GM19035 (cell line): ENCODE results near the gene VCL.
"Not testable (repeated sequence)": the region's sequence is repeated elsewhere in the genome, so short reads cannot be mapped to it uniquely, and the experiment has no call there.

Experiments used
- ATAC-seq: cut with Tn5 transposase; IDR thresholded peaks from one replicate; pipeline ENCODE4 v1.9.1; 2021; ENCODE audit not compliant: unreplicated experiment

The VCL gene

DNA sequence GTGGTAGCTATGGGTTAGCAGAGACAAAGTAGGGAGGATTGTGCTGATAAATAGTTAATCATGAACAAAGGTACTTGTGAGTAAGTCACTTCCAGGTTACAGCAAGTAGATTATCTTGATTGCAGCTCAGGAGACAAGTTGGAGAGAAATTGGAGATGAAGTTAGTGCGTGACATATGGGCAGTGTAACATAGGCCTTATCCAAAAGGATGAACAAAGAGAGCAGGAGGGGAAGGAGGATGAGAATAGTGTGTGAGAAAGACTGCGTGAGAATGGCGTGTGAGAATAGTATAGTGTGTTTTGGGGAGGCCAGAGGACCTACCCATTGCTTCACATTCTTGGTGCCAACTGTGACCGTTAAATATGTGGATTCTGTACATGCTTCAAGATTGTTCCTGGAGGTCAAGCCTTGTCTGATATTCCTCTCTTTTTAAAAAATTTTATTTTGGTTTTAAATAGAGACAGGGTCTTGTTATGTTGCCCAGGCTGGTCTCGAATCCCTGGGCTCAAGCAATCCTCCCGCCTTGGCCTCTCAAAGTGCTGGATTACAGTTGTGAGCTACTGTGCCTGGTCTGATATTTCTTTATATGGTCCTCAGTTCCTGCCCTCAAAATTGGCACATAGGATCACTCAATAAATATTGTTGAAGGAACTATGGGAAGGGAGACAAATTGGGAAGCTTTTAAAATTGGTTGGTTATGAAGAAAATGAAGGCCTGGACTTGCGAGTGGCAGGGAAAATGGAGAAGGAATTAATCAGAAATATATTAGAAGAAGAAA is 3.2 kb downstream of the VCL start:
- no peak for ATAC-seq

DNA sequence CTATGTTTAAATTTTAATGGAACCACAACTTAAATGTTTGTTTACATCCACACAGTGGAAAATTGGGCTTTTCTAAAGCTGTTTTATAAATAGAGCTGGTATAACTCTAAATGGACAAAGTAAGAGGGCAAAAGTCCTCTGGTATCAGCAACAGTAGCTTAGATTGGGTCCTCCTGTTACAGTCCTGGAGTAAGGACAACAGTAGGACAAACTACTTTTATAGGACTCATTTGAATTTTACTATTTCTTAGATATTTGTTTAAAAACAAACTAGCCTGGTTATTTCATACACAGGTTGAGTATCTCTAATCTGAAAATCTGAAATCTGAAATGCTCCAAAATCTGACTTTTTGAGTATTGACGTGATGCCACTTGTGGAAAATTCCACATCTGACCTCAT is 8.4 kb downstream of the VCL start:
- ATAC-seq: no peak

- ATAC-seq: no peak
These were observed 10.4 kb downstream of the VCL start for GRCh38 chr10:74008212-74008731.

DNA sequence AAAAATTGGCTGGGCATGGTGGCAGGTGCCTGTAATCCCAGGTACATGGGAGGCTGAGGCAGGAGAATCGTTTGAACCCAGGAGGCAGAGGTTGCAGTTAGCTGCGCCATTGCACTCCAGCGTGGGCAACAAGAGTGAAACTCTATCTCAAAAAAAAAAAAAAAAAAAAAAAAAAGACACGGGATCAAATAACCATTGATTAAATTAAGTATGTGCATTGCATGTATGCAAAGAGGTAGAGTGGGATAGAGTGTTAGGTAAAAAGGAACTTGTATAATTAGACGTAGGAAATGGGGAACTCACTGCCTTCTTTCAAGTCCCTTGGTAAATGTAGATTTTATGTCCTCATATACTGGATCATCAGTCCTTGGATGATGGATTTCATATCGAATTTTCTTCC is 13.1 kb downstream of the VCL start:
- ATAC-seq: no peak

- no peak for ATAC-seq
These were observed 13.9 kb downstream of the VCL start for GRCh38 chr10:74011770-74012169.

GRCh38 chr10:74012480-74012879 is 14.6 kb downstream of the VCL start:
- no peak for ATAC-seq

- ATAC-seq: no peak
These were observed 15.1 kb downstream of the VCL start for GRCh38 chr10:74013004-74013403.

GRCh38 chr10:74014574-74014973 is 16.7 kb downstream of the VCL start:
- ATAC-seq: not testable (repeated sequence)

- ATAC-seq: no peak
These were observed 20.3 kb downstream of the VCL start for GRCh38 chr10:74018241-74018640.

DNA sequence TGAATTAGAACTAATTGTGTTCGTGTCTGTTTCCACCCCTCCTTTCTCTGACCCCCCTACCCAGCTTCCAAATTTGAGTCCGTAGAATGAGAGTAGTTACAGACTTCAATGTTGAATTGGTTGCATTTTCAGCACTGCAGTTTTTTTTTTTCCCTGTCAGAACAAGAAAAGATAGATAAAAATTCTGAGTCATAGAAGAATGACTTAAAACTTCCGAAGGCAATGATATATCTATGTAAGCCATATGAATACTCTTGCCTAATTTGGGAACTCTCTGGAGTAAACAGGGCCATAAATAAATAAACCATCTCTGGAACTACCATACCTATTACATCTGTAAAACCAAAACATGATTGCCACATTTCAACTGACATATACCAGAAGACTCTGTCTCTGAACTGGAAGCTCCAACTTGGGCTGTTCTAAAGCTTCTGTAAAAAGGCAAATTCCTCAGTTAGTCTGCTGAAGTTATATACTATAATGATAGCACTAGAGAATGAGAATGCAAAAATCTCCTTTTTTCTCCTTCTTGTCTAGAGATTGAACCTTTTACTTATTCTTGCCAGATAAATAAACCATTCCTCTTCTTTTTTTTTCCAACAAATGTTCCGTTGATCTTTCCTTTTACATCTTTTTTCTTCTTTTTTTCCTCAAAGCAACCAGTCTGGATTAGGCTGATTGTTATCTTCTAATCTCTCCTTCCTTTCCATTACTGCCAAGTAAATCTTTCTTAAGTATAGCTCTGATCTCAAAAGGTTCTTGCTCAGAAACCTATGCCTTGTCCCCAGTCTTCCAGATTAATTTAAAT is 23.5 kb downstream of the VCL start:
- ATAC-seq: no peak

DNA sequence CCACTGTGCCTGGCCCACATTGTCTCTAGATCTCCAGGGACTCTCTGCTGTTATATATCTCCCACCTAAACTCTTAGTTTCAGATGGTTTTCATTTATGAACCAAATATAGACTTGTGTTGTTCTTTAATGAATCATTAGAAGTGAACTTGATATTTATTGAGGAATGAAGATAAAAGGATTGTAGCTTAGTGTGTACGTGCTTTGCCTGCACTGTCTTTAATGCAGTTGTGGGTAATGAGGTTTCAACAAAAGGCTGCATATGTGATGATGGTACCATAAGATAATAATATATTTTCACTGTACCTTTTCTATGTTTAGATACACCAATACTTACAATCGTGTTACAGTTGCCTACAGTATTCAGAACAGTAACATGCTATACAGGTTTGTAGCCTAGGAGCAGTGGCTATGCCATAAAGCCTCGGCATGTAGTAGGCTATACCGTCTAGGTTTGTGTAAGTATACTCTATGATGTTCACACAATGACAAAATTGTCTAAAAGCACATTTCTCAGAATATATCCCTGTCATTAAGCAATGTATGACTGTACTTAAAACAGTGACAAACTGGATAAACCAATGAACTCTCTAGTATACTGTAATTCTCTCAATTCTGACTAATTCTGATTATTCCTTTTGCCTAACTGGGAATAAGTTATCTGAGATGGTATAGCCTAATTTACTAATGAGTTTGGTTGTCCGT is 25.2 kb downstream of the VCL start:
- ATAC-seq: no peak

- ATAC-seq: no peak
These were observed 26.7 kb downstream of the VCL start for GRCh38 chr10:74024600-74024999.

DNA sequence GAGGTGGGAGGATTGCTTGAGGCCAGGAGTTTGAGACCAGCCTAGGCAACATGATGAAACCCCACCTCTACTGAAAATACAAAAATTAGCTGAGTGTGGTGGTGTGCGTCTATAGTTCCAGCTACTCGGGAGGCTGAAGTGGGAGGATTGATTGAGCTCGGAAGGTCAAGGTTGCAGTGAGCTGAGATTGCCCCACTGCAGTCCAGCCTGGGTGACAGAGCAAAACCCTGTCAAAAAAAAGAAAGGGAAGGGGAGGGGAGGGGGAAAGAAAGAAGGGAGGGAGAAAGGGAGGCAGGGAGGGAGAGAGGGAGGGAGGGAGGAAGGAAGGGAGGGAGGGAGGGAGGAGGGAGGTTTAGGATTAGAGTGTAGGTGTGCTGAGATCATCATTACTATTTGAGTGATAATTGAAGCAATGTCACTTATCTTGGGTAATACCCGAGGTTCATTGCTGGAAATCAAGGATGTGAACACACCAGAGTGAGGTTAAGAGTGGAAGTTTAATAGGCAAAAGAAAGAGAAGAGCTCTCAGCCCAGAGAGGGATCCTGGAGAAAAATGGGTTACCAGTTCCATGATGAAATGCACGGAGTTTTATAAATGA is 27.6 kb downstream of the VCL start:
- no peak for ATAC-seq

DNA sequence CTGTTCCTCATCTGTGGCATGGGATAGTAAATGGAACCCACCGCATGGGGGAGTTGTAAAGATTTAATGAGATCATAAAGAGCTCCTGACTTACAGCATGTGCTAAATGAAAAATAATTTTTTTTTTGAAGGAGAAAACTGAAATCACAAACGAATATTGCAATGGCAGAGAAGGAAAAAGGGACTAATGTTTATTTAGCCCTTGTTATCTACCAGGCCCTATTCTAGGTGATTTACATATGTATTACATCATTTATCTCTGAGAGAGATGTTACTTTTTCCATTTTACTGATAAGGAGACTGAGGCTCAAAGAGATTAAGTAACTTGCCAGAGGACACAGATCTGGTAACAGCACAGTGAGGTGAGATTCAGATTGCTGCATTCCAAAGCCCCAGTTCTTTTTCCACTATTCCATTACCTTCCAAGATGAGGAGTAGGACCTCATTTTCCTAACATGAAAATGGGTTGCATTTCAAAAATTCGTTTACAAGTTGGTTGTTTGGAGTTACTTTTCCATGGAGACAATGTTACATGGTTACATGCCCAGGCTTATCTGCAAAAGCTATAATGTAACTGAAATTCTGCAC is 28.6 kb downstream of the VCL start:
- ATAC-seq: no peak

DNA sequence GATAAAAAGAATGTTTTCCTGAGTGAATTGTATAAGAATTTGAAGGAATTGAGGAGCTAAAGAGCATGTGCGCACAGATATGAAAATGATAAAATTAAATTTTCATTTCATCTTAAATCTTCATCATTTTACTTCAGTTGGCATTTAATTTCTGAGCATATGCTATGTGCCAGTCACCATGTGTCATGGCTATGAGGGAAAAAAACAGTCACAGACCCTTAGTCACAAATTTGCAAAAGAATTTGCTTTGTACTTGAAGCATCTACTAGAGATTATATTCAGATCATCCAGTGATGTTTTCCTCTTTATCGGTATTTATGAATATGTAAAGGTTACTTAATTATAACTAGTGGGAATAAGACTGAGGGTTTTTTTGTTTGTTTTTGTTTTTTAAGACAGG is 29.8 kb downstream of the VCL start:
- ATAC-seq: no peak

- no peak for ATAC-seq
These were observed 32.0 kb downstream of the VCL start for GRCh38 chr10:74029943-74030342.

- ATAC-seq: not testable (repeated sequence)
These were observed 34.3 kb downstream of the VCL start for GRCh38 chr10:74032208-74032607.

DNA sequence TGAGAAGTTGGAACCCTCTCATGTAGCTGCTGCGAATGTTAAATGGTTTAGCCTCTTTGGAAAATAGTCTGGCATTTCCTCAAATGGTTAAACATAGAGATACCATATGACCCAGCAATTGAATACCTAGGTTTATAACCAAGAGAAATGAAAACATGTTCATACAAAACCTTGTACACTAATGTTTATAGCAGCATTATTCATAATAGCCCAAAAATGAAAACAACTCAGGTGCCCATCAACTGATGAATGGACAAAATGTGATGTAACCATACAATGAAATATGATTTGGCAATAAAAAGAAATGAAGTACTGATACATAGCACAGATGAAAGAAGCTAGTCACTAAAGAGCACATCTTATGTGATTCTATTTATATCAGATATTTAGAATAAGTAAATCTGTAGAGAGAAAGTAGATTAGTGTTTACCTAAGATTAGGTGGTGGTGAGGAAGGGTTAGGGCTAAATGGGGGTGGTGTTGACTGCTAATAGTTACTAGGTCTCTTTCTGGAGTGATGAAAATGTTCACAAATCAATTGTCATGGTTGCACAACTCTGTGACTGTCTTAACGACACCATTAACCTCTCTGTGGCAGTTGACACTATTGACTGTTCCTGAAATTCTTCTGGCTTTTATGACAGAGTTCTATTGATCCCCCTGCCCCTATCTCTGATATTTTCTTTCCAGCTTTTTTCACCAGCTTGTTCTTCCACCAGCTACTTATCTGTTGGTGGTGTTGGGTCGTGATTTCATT is 35.2 kb downstream of the VCL start:
- no peak for ATAC-seq

DNA sequence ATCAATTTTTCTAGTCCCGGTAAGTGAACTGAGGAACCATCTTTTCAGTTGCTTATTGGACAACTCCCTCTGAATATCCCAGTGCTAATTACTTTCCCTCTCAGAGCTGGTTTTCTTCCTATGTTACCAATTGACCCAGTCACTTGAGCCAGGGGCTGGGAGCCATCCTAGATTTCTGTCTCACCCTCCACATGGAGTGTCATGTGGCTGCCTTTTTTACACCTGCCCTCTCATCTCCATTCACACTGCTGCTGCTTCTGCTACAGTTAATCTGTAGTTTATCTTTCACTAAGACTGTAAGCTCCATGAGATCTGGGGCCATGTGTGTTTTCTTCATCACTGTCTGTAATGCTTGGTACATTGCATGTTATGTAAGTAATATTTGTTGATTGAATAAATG is 35.8 kb downstream of the VCL start:
- ATAC-seq: no peak

- no peak for ATAC-seq
These were observed 36.4 kb downstream of the VCL start for GRCh38 chr10:74034301-74034700.
